WI38 (cell line): ENCODE results near the gene FXYD4.

ENCODE experiments used
- H3K4me3 ChIP-seq: 2 replicates; pipeline ENCODE4 v1.5.1; 2011; ENCODE audit warnings: low read depth, mild to moderate bottlenecking, control low read depth, low read length
- CTCF ChIP-seq: IDR thresholded peaks from 2 replicates; pipeline ENCODE4 v1.5.1; 2012; ENCODE audit warnings: low read depth, mild to moderate bottlenecking, control low read depth, low read length

Gene FXYD4

DNA sequence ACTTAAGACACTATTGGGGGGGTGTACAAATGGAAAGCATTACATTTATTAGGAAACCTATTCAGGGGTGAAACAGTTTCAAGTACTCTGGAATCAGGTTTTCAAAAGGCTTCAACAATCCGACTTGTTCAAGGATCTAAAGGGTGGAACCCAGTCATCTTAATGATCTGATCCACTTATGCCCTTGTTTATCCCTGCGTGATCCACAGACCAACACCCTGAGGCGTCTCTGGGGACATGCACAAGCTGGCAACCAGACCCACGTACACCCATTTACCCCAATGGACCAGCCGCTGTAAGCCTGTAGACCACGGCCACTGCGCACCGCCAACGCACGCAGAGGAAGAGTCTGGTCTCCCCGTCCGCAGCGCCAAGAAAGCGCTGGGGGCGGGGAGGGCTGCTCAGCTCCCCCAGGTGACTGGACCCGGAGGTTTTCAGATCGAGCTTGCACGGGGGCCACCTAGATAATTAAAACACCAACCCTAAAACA, 24.2 kb downstream of the FXYD4 start:
- TF ChIP-seq CTCF, result no peak

DNA sequence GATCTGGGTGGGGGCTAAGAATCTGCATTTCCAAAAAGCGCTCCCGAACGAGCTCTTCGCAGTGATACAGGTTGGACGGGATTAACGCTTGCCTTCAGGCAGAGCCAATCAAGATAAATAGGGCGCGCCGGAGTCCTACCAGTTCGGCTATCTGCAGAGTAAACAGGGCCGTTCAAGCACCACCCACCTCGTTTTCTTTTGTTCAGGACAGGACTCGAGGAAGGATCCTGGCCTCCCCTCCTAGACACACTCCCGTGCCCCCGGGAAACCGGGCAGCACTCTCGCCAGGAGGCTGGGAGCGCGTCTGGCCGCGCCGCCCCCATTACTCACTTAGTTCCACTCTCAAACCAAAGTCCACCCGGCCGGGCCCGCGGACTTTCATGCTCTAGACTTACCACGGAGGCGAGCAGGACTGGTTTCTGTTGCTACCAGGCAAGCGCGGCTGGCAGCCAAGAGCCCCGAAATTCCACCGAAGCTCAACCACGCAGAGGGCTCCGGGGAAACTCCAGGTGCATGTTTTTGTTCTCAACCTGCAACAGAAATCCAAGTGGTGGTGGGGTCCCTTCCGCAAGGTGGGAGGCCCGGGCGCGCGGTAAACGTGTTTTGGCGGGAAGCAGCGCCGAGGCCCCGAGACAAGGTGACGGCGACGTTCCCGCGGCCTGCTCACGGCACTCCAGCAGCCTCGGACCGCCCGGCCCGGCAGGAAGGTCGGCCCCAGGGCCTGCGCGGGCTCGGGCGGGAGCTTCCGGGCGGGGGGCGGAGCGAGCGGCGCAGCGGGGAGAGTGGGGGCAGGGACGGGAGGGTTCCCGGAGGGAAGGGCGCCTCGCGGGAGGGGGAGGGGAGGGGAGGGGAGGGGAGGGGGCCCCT, 24.9 kb downstream of the FXYD4 start:
- no peak for TF ChIP-seq CTCF
- H3K4me3 ChIP-seq, result peak overlapping the region; percentile 59

More for the DNA sequence above, 24.2 kb downstream of the FXYD4 start:
- peak overlapping the region; percentile 59 for H3K4me3 ChIP-seq

DNA sequence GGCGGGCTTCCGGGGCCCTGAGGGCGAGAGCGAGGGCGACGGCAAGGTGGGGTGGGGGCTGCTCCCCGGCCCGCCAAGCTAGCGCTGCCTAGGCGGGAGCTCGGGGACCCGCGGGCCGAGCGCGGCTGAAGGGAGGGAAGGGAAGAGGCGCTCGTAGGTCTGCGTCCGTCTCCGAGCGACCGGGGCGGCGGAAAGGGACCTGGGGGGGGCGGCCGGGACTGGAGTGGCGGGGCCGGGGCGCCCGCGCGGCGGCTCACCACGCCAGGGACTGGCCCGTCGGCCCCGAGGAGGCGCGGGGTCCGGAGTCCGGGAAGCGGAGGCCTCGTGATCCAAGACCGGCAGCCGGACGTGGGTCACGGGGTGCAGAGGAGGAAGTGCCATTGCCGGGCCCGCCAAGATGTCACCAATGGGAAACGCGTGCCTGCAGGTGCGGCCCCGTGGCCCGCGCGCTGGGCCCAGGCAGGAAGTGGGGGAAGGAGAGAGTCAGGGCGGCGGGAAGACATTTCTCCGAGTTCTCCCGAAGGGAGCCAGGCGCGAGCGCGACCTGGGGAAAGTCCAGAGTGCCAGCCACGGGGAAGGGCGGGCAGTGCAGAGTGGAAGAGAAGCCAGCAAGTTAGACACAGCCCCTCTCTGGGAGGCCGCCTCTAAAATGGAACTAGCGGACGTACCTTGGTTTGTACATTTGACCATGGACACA, 25.6 kb downstream of the FXYD4 start:
- H3K4me3 ChIP-seq, result peak overlapping the region; percentile 59
- TF ChIP-seq CTCF, result no peak

GRCh38 chr10:43398939-43399319, 27.5 kb downstream of the FXYD4 start:
- H3K4me3 ChIP-seq, result no peak overlapping the region
- TF ChIP-seq CTCF, result no peak

GRCh38 chr10:43399320-43400310, 28.2 kb downstream of the FXYD4 start:
- no peak overlapping the region for H3K4me3 ChIP-seq
- TF ChIP-seq CTCF, result no peak

GRCh38 chr10:43401627-43402026, 30.2 kb downstream of the FXYD4 start:
- H3K4me3 ChIP-seq, result no peak overlapping the region
- TF ChIP-seq CTCF, result no peak
